PC-9 (cell line): Measurements from ENCODE around the gene PCNX3. TPM values are rescaled to one million over a fixed set of nuclear protein-coding genes. Genes with fewer than 3 reads are reported as not detected.

Experiments
- BruUV-seq: library from RNA; stranded (reverse); fragments of 400-500 nt; replicated peaks from 2 replicates; lab custom pipeline; 2021; lab: Mats Ljungman, UMichigan
- CTCF ChIA-PET: fragments of 300-600 bp; sonication (Branson Sonifier 250); formaldehyde crosslinking; loops from one replicate; lab custom pipeline; 2022; ENCODE audit warnings: antibody characterized with exemption; lab: Charles Lee
- POLR2A ChIA-PET: fragments of 300-600 bp; sonication (Branson Sonifier 250); formaldehyde crosslinking; loops from one replicate; lab custom pipeline; 2022; ENCODE audit warnings: antibody characterized with exemption; ENCODE audit not compliant: unreplicated experiment; lab: Charles Lee
- DNase-seq, 2 experiments: peaks; one replicate each; pipeline versions ENCODE4 v3.0.0 to v3.0.0-alpha.2; 2015 to 2022; ENCODE audit warnings: mixed read lengths in 1 of 2
- H2AFZ ChIP-seq: fragments of 200-600 bp; sonication (generic); 2 replicates; pipeline ENCODE4 v1.8.1; 2017; ENCODE audit warnings: antibody characterized with exemption
- H3F3A ChIP-seq: fragments of 200-600 bp; sonication (generic); 2 replicates; pipeline ENCODE4 v1.8.1; 2017; ENCODE audit warnings: antibody characterized with exemption, mild to moderate bottlenecking, low read depth; ENCODE audit not compliant: insufficient read depth
- H3K27ac ChIP-seq: fragments of 200-600 bp; sonication (generic); 2 replicates; pipeline ENCODE4 v1.6.1; 2016; ENCODE audit warnings: mixed run types
- H3K27me3 ChIP-seq: fragments of 200-600 bp; sonication (generic); 2 replicates; pipeline ENCODE4 v1.6.1; 2016; ENCODE audit warnings: low read depth, mixed run types; ENCODE audit not compliant: insufficient read depth
- H3K36me3 ChIP-seq: fragments of 200-600 bp; sonication (generic); 2 replicates; pipeline ENCODE4 v1.6.1; 2016; ENCODE audit warnings: low read depth, mixed run types
- H3K4me1 ChIP-seq: fragments of 200-600 bp; sonication (generic); replicated peaks from 2 replicates; pipeline ENCODE4 v1.6.1; 2016; ENCODE audit warnings: mixed run types; ENCODE audit not compliant: insufficient read depth
- H3K4me2 ChIP-seq: fragments of 200-600 bp; sonication (generic); 2 replicates; pipeline ENCODE4 v1.6.1; 2017; ENCODE audit warnings: mixed run types
- H3K4me3 ChIP-seq: fragments of 200-600 bp; sonication (generic); 2 replicates; pipeline ENCODE4 v1.6.1; 2016; ENCODE audit warnings: mixed run types
- H3K79me2 ChIP-seq: fragments of 200-600 bp; sonication (generic); 2 replicates; pipeline ENCODE4 v1.6.1; 2017; ENCODE audit warnings: low read depth, mixed run types
- H3K9me2 ChIP-seq: fragments of 200-600 bp; sonication (generic); 2 replicates; pipeline ENCODE4 v1.8.1; 2017; ENCODE audit warnings: mild to moderate bottlenecking; ENCODE audit not compliant: insufficient read depth
- H3K9me3 ChIP-seq: fragments of 200-600 bp; sonication (generic); 2 replicates; pipeline ENCODE4 v1.8.1; 2016; ENCODE audit warnings: low read depth; ENCODE audit not compliant: insufficient read depth
- H4K20me1 ChIP-seq: fragments of 200-600 bp; sonication (generic); 2 replicates; pipeline ENCODE4 v1.8.1; 2017; ENCODE audit not compliant: insufficient read depth
- EZH2 ChIP-seq: fragments of 200-600 bp; sonication (generic); IDR thresholded peaks from 2 replicates; pipeline ENCODE4 v1.8.0; 2017; ENCODE audit warnings: antibody characterized with exemption, low read depth
- intact Hi-C: fragments of 100-400 bp; cut with micrococcal nuclease; formaldehyde crosslinking; loops from one replicate; pipeline ENCODE4 v1.10.0; 2022; ENCODE audit not compliant: unreplicated experiment
- total RNA-seq: library from RNA; stranded (reverse); gene quantifications from 2 replicates; pipeline ENCODE4 v1.2.3, GENCODE V29; 2021
- TF ChIP-seq, protein P1 (sequence below): fragments of 200-600 bp; sonication (generic); conservative IDR thresholded peaks from 2 replicates; pipeline ENCODE4 v1.6.1; 2017; ENCODE audit warnings: mixed run types, antibody characterized with exemption, mild to moderate bottlenecking, moderate library complexity

The PCNX3 gene
- total RNA-seq, 1 experiment from 2014 or later: 76.9 TPM

DNA sequence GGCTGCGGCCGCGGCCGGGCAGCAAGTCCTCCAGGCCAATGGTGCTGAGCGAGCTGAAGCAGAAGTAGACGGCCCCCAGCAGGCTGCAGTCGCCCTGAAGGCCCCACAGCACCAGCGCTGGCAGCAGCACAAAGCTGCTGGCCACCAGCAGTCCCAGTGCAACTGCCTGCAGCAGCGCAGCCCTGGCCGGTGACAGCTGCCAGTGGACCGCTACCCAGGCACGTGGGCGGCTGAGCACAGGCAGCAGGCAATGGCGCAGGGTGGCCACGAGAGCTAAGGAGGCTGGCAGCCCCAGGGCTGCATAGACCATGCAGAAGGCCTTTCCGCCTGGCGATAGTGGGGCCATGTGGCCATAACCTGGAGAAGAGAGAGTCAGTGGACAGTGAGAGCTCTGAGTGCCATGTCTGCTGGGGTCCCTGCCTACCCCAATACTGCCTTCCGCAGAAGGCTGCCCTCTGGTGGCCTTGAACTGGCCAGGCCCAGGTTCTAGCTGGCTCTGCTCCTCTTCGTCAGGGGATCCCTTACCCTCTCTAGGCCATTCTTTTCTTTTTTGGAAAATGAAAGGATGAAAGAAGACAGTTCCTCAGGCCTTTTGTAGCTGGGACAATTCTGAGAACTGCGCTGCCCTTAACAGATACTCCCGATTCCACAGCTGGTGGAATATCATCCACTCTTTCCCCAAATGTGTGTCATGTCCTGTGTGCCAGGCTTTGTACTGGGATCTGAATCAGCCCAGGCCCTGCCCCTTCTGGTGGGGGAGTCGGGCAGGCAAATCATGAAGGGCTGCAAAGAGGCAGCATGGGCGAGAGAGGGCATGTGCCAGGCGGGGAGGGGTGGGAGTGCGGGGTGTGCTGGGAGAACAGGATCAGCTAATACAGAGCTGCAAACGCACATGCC lies 21.8 kb upstream of the PCNX3 start:
- BruUV-seq: no TSS peak
- TF ChIP-seq, protein P1, sequence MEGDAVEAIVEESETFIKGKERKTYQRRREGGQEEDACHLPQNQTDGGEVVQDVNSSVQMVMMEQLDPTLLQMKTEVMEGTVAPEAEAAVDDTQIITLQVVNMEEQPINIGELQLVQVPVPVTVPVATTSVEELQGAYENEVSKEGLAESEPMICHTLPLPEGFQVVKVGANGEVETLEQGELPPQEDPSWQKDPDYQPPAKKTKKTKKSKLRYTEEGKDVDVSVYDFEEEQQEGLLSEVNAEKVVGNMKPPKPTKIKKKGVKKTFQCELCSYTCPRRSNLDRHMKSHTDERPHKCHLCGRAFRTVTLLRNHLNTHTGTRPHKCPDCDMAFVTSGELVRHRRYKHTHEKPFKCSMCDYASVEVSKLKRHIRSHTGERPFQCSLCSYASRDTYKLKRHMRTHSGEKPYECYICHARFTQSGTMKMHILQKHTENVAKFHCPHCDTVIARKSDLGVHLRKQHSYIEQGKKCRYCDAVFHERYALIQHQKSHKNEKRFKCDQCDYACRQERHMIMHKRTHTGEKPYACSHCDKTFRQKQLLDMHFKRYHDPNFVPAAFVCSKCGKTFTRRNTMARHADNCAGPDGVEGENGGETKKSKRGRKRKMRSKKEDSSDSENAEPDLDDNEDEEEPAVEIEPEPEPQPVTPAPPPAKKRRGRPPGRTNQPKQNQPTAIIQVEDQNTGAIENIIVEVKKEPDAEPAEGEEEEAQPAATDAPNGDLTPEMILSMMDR: peak; percentile 67
- no peak for TF ChIP-seq EZH2
- Histone ChIP-seq H2AFZ (no peak overlapping the region), H3K27me3 (no peaks in the 10 kb centered on the region), H3K4me1 (0 out of 2 replicates have a peak, but pooled peaks cover 7% of the 10 kb centered on the region), H3K27ac (no peak overlapping the region), H3K79me2 (no peaks in the 10 kb centered on the region), H3K4me3 (no peak overlapping the region), H3K36me3 (no peaks in the 10 kb centered on the region), H3K9me2 (no peaks in the 10 kb centered on the region), H3F3A (peaks cover 37% of the 10 kb centered on the region), H3K9me3 (no peaks in the 10 kb centered on the region), H4K20me1 (no peaks in the 10 kb centered on the region), H3K4me2 (no peak overlapping the region)
- ChIA-PET CTCF (interaction anchor here (0.5 to 0.6 kb wide), 2 partner anchors 18 to 77 kb away, joined by 6 to 12 read pairs; partner anchors contain the start of gene EHBP1L1), POLR2A (interaction anchor here (0.6 to 0.7 kb wide), 4 partner anchors 10 to 458 kb away, joined by 3 to 4 read pairs (median 3); partner anchors contain the start of gene SF3B2)
- peak in 1 of 2 experiments; percentile 29 for DNase-seq
- intact Hi-C loops: no loop called here

DNA sequence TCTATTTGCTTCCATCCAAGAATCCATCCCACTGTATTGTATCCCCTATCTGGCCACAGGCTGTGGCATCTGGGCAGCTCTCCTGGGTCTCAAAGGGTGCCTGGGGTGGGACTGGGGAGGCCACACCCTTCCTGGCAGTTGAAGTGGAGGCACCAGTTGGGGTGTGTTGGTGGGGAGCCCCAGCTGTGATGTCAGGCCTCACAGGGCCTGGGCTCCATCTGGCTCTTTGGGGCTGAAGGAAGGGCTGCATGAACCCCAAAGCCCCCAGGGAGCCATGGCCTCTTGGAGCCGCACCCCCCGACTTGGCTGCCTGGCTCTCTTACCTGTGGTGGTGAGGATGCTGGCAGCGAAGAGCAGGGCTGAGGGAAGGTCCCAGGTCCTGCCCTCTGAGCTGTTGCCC lies 20.4 kb upstream of the PCNX3 start:
- intact Hi-C loops: no loop called here
- no peaks in the 10 kb centered on the region for H4K20me1 ChIP-seq
- no peak overlapping the region for H3K4me3 ChIP-seq
- H3K9me3 ChIP-seq: no peaks in the 10 kb centered on the region
- BruUV-seq: no TSS peak
- H2AFZ ChIP-seq: no peak overlapping the region
- no peaks in the 10 kb centered on the region for H3K36me3 ChIP-seq
- 0 out of 2 replicates have a peak, but pooled peaks cover 7% of the 10 kb centered on the region for H3K4me1 ChIP-seq
- TF ChIP-seq EZH2: no peak
- TF ChIP-seq, protein P1: no peak
- H3K4me2 ChIP-seq: no peak overlapping the region
- ChIA-PET CTCF (interaction anchor here (0.7 kb wide), 1 partner anchor 18 kb away, joined by 3 read pairs; no protein-coding TSS in a partner anchor), POLR2A (interaction anchor here (0.7 kb wide), 1 partner anchor 12 kb away, joined by 8 read pairs; no protein-coding TSS in a partner anchor)
- H3K9me2 ChIP-seq: no peaks in the 10 kb centered on the region
- H3F3A ChIP-seq: peaks cover 32% of the 10 kb centered on the region
- DNase-seq: no peak
- H3K27me3 ChIP-seq: no peaks in the 10 kb centered on the region
- H3K27ac ChIP-seq: no peak overlapping the region
- H3K79me2 ChIP-seq: no peaks in the 10 kb centered on the region

DNA sequence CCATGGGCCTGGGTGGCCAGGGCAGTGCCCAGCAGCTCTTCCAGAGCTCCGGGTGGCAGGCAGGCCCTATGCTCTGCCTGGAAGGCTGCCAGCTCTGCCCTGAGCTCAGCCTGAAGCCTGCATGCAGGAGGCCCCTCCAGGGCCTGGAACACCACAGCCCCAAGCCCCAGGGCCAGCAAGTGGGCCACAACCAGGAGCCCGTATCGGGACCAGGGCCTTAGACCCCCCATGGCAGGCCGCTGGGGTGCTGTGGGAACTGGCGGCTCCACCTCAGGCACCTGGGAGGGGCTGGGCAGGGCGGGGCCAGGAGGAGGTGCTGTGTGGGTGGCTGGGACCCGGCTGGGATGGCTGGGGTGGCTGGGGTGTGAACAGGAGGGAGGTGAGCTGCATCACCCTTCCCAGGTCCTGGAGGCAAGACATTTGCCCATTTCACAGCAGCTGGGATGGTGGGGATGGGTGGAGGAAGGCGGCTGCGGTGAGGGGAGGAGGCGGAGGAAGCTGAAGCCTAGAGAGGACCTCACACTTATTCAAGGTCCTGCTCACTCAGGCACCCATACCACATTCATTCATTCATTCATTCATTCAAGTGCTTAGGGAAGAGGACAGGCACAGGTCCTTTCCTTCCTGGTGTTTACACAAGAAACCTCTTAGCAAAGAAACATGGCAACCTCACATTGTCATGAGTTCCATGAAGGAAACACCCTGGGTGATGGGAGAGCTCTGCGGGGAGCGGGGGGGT lies 19.9 kb upstream of the PCNX3 start, which contains the start of gene KCNK7:
TSS of gene KCNK7 (minus strand) at position 258 of the 739 bp plus-strand sequence. CDS start at position 230, 28 bp downstream.
- H3K4me3 ChIP-seq: no peak within 1 kb of the TSS
- peak in 1 of 2 experiments; percentile 29 for DNase-seq
- peaks cover 26% of the 10 kb centered on the region for H3F3A ChIP-seq
- H3K4me2 ChIP-seq: no peak within 1 kb of the TSS
- no peak within 1 kb of the TSS for H2AFZ ChIP-seq
- no TSS peak for BruUV-seq
- H3K4me1 ChIP-seq: 0 out of 2 replicates have a peak, but pooled peaks cover 7% of the 10 kb centered on the region
- H3K9me2 ChIP-seq: no peaks in the 10 kb centered on the region
- ChIA-PET CTCF (interaction anchor here (0.5 to 0.7 kb wide), 2 partner anchors 19 to 175 kb away, joined by 3 read pairs; no protein-coding TSS in a partner anchor), POLR2A (interaction anchor here (0.6 to 0.9 kb wide), 3 partner anchors 12 to 42 kb away, joined by 3 to 8 read pairs (median 4); partner anchors contain the start of gene PCNX3)
- intact Hi-C loops: no loop called here
- no peaks in the 10 kb centered on the region for H3K9me3 ChIP-seq
- no peaks in the 10 kb centered on the region for H3K79me2 ChIP-seq
- no peaks in the 10 kb centered on the region for H3K36me3 ChIP-seq
- no peak within 1 kb of the TSS for H3K27ac ChIP-seq
- H4K20me1 ChIP-seq: no peaks in the 10 kb centered on the region
- TF ChIP-seq, protein P1: no peak
- no peak for TF ChIP-seq EZH2
- H3K27me3 ChIP-seq: no peaks in the 10 kb centered on the region
